T follicular helper cell (primary cell): ENCODE data around the gene ZNF318.
"Not testable (repeated sequence)": the region's sequence is repeated elsewhere in the genome, so short reads cannot be mapped to it uniquely, and the experiment has no call there.

ENCODE experiments used
- DNase-seq: peaks from one replicate; pipeline ENCODE4 v3.0.0-alpha.2; 2020; ENCODE audit warnings: low read depth
- total RNA-seq, 2 experiments: gene quantifications; one replicate each; lab custom pipeline; 2026; lab: John Stamatoyannopoulos, UW

Gene ZNF318, protein sequence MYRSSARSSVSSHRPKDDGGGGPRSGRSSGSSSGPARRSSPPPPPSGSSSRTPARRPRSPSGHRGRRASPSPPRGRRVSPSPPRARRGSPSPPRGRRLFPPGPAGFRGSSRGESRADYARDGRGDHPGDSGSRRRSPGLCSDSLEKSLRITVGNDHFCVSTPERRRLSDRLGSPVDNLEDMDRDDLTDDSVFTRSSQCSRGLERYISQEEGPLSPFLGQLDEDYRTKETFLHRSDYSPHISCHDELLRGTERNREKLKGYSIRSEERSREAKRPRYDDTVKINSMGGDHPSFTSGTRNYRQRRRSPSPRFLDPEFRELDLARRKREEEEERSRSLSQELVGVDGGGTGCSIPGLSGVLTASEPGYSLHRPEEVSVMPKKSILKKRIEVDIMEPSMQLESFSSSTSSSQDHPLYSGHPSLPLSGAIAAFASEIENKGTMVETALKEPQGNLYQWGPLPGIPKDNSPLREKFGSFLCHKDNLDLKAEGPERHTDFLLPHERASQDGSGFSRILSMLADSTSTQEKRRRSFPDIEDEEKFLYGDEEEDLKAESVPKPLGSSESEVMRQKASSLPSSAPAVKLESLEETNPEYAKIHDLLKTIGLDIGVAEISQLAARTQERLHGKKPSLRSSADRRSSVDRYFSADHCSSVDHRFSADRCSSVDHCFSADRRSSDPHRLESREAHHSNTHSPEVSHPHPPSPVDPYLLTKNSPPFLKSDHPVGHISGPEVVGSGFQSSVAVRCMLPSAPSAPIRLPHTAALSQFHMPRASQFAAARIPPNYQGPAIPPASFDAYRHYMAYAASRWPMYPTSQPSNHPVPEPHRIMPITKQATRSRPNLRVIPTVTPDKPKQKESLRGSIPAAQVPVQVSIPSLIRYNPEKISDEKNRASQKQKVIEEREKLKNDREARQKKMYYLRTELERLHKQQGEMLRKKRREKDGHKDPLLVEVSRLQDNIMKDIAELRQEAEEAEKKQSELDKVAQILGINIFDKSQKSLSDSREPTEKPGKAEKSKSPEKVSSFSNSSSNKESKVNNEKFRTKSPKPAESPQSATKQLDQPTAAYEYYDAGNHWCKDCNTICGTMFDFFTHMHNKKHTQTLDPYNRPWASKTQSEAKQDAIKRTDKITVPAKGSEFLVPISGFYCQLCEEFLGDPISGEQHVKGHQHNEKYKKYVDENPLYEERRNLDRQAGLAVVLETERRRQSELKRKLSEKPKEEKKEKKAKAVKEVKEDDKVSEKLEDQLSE (N-terminal part only)
- 16.6 to 62.9 reads per million in 2 experiments for total RNA-seq

- peak; percentile 90 for DNase-seq
These were observed at the start of gene ZNF318 for GRCh38 chr6:43369174-43370002. TSS of gene ZNF318 (minus strand) at chr6:43369647. CDS start at chr6:43369365, 282 bp downstream.

DNA sequence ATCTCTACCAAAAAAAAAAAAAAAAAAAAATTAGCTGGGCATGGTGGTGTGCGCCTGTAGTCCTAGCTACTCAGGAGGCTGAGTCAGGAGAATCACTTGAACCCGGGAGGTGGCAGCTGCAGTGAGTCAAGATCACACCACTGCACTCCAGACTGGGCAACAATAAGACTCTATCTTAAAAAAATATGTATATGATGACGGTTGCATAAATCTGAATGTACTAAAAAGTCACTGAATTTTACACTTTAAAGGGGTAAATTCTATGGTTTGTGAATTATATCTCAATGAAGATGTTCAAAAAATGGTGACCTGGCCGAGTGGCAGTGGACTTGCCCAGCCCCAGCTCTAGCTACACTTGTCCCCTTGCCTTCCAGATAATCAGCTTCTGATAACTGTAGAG is 47.5 kb upstream of the ZNF318 start:
- DNase-seq, result no peak

DNA sequence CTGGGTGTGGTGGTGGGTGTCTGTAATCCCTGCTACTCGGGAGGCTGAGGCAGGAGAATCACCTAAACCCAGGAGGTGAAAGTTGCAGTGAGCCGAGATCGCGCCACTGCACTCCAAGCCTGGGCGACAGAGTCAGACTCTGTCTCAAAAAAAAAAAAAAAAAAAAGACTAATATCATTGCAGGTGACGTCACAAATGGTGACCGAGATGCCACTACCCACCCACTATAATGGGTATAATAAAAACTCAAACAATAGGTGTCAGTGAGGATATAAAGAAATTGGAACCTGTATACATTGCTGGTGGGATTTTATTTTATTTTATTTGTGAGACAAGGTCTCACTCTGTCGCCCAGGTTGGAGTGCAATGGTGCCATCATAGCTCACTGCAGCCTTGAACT is 45.8 kb upstream of the ZNF318 start:
- DNase-seq, result not testable (repeated sequence)

DNA sequence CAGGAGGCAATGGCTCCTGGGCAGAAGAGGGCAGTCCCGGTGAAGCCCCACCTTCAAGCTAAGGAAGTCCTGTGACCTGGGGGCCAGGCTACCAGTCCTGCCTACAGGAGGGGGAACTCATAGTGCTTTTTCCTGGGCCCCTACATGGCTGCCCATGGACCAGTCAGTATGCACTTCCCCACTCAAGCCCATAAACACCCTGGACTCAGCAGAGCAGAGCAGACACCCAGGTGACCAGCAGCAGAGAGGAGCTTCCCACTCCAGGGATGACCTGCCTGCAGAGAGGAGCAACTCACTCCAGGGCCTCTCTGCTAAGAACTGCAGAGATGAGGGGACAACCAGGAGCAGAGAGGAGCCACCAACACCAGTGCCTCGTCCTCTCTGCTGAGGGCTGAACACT is 43.6 kb upstream of the ZNF318 start:
- DNase-seq, result no peak

GRCh38 chr6:43412541-43412940 is 43.1 kb upstream of the ZNF318 start:
- DNase-seq, result no peak

DNA sequence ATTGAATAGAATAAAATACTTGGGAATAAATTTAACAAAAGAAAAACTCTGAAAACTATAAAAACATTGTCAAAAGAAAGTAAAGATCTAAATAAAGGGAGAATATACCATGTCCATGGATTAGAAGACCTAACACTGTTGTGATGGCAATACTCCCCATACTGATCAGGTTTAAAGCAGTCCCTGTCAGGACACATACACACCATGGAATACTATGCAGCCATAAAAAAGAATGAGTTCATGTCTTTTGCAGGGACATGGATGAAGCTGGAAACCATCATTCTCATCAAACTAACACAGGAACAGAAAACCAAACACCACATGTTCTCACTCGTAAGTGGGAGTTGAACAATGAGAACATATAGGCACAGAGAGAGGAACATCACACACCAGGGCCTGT is 41.3 kb upstream of the ZNF318 start:
- DNase-seq, result not testable (repeated sequence)

GRCh38 chr6:43408259-43408658 is 38.8 kb upstream of the ZNF318 start:
- DNase-seq, result no peak

DNA sequence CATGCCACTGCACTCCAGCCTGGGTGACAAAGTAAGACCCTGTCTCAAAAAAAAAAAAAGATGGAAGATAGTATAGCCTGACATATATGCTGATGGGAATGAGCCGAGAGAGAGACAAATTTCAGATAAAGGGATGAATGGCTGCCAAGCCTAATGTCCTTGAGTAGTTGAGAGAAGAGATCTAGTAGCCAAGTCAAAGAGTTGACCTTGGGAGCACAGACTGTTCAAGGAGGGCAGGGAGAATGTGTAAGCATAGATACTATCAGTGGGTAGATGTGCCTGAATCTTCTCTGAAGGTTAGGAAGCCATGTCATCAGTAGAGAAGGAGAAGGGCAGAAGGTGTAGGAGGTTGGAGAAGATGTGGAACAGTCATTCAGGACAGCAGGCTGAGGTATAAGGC is 37.8 kb upstream of the ZNF318 start:
- no peak for DNase-seq

GRCh38 chr6:43405354-43405753 is 35.9 kb upstream of the ZNF318 start:
- DNase-seq, result no peak

GRCh38 chr6:43402820-43403219 is 33.4 kb upstream of the ZNF318 start:
- no peak for DNase-seq

DNA sequence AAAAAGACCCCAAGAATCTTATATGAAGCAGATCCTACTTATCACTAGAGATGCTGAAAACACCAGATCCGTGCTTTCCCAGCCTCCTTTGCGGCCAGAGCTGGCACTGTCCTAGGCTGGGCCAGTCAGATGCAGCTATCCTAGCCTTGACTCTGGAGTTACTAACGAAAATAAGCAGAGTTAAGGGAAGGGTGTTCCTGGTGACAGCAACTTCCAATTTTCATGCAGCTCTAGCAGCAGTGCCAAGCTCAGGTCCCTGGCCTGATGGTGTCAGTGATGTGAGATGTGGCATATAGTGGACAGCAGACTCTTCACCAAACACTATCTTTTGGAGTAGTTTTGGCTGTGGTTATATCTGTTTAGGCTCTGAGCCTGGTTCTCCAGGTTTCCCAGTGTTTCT is 32.3 kb upstream of the ZNF318 start:
- no peak for DNase-seq

GRCh38 chr6:43399932-43400487 is 30.6 kb upstream of the ZNF318 start:
- DNase-seq, result no peak

DNA sequence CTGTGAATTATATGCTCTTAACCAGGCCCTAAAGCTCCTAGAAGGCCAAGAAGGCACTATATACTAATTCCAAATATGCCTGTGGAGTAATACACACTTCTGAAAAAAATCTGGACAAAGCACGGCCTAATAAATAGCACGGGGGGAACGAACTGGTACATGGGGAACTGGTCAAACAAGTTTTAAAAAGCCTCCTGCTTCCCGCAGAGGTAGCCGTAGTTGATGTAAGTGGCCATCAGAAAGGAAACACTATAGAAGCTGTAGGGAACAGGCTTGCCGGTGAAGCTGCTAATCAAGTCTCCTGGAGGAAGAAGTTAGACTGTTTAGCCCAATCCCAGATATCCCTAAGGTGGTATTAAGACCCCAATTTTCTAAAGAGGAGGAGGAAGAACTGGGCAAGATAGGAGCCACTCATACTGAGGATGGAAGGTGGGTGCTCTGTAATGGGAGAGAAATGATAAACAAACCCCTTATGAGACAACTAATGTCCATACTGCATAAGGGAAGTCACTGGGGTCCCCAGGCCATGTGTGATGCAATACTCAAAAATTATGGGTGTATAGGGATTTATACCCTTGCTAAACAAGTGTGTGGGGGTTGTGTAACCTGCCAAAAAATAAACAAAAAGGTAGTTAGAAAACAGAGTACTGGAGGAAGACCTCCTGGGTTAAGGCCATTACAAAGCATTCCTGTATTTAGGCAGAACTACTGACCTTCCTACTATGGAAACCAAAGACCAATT is 27.1 kb upstream of the ZNF318 start:
- DNase-seq, result no peak

DNA sequence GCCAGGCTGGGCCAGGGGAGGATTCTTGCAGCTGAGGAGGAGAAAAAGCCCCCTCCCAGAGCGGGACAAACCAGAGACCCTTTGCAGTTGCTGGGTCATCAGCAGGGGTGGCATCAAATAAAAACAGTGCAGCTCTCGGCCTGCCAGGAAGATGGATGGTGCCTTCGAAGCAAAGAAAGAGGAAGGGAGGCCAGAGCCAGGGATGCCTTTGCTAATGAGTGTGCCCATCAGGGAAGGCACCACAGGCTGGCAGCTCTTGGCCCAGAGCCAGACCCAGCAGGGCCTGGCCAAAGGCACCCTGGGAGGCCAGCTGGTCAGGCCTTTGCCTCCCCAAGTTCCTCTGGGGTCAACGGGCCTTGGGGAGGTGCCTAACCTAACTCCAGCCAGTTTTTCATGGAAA is 26.3 kb upstream of the ZNF318 start:
- no peak for DNase-seq

- DNase-seq, result no peak
These were observed 25.5 kb upstream of the ZNF318 start for GRCh38 chr6:43394982-43395381.

DNA sequence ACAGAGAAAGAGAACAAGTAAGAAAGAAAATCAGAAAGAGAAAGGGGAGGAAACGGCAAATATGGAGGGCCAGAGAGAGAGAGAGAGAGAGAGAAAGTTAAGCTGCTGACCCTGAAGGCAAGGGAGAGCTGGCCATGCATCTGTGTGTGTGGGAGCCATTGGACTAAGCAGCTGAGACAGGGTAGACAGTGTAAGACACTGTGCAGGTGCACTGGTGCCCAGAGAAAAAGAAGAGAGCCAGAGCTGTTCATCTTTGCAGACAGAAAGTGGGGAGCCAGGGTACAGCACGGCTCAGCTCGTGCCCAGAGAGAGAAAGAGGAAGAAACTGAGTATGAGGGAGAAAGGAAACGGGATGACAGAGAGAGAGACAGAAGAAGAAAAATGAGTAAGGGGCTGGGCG is 24.2 kb upstream of the ZNF318 start:
- DNase-seq, result no peak

- not testable (repeated sequence) for DNase-seq
These were observed 23.7 kb upstream of the ZNF318 start for GRCh38 chr6:43393133-43393532.

GRCh38 chr6:43391440-43392031 is 22.1 kb upstream of the ZNF318 start:
- DNase-seq, result peak; percentile 25

- not testable (repeated sequence) for DNase-seq
These were observed 21.4 kb upstream of the ZNF318 start for GRCh38 chr6:43390753-43391439.
